ENCODE results near the gene PPM1G.

GRCh38 chr2:27381577-27382181, 27.7 kb downstream of the PPM1G start:
- no peak for TF ChIP-seq CTCF (IDR thresholded peaks at IDR 0.05)
- TF ChIP-seq POLR2AphosphoS5 (IDR thresholded peaks at IDR 0.05): no peak
- no peak for TF ChIP-seq POLR2A (IDR thresholded peaks at IDR 0.05)

Data from suprapubic skin (tissue), 4 donors.